Gastrocnemius medialis (tissue), 4 donors: ENCODE measurements around the gene PRR19.

Experiments
- CTCF ChIP-seq, 5 experiments: fragments of 450-650 bp in 3 of 5; fragments of 200-600 bp in 2 of 5; sonication (generic) in 2 of 5; IDR thresholded peaks in 4 of 5; conservative IDR thresholded peaks in 1 of 5; 1 replicate in 4 of 5; 2 replicates in 1 of 5; pipeline ENCODE4 v1.5.1; 2016 to 2019; ENCODE audit warnings: antibody characterized with exemption in 5 of 5, mild to moderate bottlenecking in 3 of 5, moderate library complexity in 3 of 5
- POLR2A ChIP-seq, 2 donors: fragments of 450-650 bp; IDR thresholded peaks; one replicate each; pipeline ENCODE4 v1.6.1; 2017; ENCODE audit warnings: antibody characterized with exemption in 2 of 2, mild to moderate bottlenecking in 2 of 2, moderate library complexity in 2 of 2

- TF ChIP-seq CTCF (IDR thresholded peaks at IDR 0.05 in 4 of 5, conservative IDR thresholded peaks at IDR 0.05 in 1 of 5) (no peak), POLR2A (IDR thresholded peaks at IDR 0.05) (no peak)
These were observed 28.3 kb downstream of the PRR19 start for GRCh38 chr19:42330241-42330711.
